ENCODE measurements around the gene ANG. TPM values are rescaled to one million over a fixed set of nuclear protein-coding genes. Genes with fewer than 3 reads are reported as not detected.

The ANG gene
- total RNA-seq, 6 experiments from 2014 or later: 361 to 1,830 (median 780) TPM

DNA sequence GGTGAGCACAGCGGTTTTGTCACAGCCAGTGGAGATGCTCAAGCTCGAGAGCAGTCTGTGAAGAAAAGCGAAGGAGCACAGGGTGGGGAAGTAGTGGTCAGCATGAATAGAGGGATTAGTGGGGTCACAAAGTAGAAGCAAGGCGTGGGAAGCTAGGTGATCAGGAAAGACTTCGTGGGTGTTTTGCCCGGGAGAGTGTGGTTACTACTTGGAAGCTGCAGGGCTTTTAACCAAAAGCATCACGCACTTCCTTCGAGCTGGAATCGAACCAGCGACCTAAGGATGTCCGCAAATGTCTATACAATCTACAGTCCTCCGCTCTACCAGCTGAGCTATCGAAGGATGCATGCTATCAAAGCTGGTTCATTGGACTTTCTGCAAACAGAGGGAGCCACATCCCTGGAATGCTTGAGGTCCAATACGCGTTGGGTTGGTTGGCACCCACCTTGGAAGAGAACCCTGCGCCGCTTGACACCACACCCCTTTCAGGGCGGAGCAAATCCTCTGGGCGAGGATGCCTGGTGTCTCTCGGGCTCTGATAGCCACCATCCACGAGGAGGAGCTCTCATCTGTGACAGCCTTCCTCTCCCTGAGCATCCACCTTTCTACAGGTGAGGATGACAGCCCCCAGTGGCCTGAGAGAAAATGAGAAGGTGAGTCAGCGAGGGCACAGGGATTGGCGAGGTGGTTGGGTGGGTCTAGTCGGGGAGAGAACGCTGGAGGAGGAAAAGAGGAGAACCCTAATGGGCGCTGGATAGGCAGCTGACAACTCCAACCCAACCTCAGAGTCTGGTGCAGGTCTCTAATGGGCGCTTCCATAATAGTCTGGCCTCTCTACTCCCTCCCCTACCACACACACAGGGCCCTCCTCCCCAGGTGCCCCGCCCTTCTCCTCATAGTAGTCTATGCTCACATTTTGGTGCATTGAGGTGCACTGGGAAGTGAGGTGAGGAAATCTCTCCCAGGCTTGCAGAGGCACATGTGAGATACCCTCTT lies 31.1 kb upstream of the ANG start:
- peaks cover 0 to 14% of the 10 kb centered on the region in 2 donors for H3K27me3 ChIP-seq
- intact Hi-C loops (cut with DNase I): no loop called here
- H3K9me3 ChIP-seq: no peaks in the 10 kb centered on the region
- H3K4me3 ChIP-seq: no peak overlapping the region
- no peaks in the 10 kb centered on the region for H3K4me1 ChIP-seq
- ATAC-seq (peak; percentile 63 to 83 (median 71)), DNase-seq (no peak)
- TF ChIP-seq POLR2A (IDR thresholded peaks at IDR 0.05): no peak
- TF ChIP-seq, protein P1, sequence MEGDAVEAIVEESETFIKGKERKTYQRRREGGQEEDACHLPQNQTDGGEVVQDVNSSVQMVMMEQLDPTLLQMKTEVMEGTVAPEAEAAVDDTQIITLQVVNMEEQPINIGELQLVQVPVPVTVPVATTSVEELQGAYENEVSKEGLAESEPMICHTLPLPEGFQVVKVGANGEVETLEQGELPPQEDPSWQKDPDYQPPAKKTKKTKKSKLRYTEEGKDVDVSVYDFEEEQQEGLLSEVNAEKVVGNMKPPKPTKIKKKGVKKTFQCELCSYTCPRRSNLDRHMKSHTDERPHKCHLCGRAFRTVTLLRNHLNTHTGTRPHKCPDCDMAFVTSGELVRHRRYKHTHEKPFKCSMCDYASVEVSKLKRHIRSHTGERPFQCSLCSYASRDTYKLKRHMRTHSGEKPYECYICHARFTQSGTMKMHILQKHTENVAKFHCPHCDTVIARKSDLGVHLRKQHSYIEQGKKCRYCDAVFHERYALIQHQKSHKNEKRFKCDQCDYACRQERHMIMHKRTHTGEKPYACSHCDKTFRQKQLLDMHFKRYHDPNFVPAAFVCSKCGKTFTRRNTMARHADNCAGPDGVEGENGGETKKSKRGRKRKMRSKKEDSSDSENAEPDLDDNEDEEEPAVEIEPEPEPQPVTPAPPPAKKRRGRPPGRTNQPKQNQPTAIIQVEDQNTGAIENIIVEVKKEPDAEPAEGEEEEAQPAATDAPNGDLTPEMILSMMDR (IDR thresholded peaks at IDR 0.05): peak; percentile 4 to 34 (median 30)
- no peaks in the 10 kb centered on the region for H3K36me3 ChIP-seq
- H3K27ac ChIP-seq: no peak overlapping the region
- WGBS (ENCODE audit: insufficient coverage, low coverage, low lambda C conversion rate, missing lambda C conversion rate): 30% methylated on average over 15 of the region's 28 CpGs

DNA sequence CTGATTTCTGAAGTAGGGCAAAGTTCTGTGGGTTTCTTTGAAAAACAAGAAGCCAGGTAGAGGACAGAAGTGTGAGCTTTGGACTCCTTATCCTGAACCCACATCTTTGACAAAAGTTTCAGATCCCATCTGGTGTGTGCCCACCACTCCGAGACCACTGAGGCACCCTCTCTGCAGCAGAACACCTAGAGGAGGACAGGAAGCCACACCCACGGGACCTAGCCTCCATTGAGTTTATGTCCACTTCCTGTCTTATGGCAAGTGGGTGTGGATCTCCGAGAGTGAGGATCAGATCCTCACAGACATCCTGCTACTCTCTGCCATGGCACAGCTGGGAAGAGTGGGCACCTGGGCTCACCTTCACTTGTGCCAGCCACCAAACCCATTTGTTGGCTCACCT lies 30.3 kb upstream of the ANG start:
- no peak for ATAC-seq
- intact Hi-C loops (cut with DNase I): no loop called here
- H3K4me3 ChIP-seq: no peak overlapping the region
- peaks cover 0 to 2% (median 1%) of the 10 kb centered on the region in 4 donors for H3K4me1 ChIP-seq
- H3K27ac ChIP-seq: no peak overlapping the region
- 18% methylated on average over 2 of the region's 3 CpGs for WGBS (ENCODE audit: insufficient coverage, low coverage, low lambda C conversion rate, missing lambda C conversion rate)
- H3K9me3 ChIP-seq: no peaks in the 10 kb centered on the region
- H3K27me3 ChIP-seq: peaks cover 0 to 12% of the 10 kb centered on the region in 2 donors
- no peaks in the 10 kb centered on the region for H3K36me3 ChIP-seq
- DNase-seq: no peak
- TF ChIP-seq, protein P1 (IDR thresholded peaks at IDR 0.05): no peak
- no peak for TF ChIP-seq POLR2A (IDR thresholded peaks at IDR 0.05)

DNA sequence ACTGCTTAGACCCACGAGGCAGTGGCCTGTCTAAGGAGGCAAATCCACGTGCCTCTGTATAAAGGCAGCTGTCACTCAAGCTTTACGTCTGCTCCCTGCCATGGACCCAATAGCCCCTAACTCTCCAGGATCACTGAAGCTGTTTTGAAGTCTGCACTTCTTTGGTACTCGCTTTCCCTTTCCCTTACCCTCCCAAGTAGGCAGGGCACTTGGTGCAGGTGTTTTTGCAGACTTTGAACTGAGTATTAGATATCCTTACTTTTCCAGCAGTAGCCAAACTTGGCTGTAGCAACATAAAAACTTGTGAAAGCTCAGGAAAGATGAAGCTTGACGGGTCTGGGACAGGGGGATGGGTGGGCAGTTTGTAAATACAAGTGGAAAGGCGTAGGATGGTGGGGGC lies 29.2 kb upstream of the ANG start:
- Histone ChIP-seq H3K27ac (no peak overlapping the region), H3K36me3 (no peaks in the 10 kb centered on the region), H3K4me3 (no peak overlapping the region), H3K9me3 (no peaks in the 10 kb centered on the region), H3K4me1 (peaks cover 0 to 6% (median 3%) of the 10 kb centered on the region in 4 donors), H3K27me3 (peaks cover 0 to 12% of the 10 kb centered on the region in 2 donors)
- 58% methylated on average over 6 of the region's 6 CpGs for WGBS (ENCODE audit: insufficient coverage, low coverage, low lambda C conversion rate, missing lambda C conversion rate)
- DNase-seq (no peak), ATAC-seq (no peak)
- intact Hi-C loops (cut with DNase I): no loop called here
- TF ChIP-seq, protein P1 (IDR thresholded peaks at IDR 0.05): no peak
- no peak for TF ChIP-seq POLR2A (IDR thresholded peaks at IDR 0.05)

DNA sequence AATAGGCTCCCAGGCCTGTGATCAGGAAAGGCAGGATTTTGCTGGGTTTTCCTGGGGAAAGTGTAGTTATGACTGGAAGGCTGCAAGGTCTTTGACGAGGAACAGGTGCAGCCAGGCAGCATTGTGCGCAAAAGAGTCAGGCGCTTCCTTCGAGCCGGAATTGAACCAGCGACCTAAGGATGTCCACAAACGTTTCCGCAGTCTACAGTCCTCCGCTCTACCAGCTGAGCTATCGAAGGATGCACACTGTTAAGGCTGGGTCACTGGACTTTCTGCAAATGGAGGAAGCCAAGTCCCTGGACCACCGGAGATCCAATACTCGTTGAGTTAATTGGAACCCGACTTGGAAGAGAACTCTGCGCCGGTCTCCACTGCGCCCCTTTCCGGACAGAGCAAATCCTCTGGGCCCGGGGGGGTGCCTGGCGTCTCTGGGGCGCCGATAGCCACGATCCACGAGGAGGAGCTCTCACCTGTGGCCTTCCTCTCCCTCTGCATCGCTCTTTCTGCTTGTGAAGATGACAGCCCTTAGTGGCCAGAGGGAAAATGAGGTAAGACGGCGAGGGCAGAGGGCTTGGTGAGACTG lies 28.7 kb upstream of the ANG start:
- TF ChIP-seq, protein P1 (IDR thresholded peaks at IDR 0.05): no peak
- TF ChIP-seq POLR2A (IDR thresholded peaks at IDR 0.05): no peak
- DNase-seq: no peak
- Histone ChIP-seq H3K27ac (no peak overlapping the region), H3K9me3 (no peaks in the 10 kb centered on the region), H3K27me3 (peaks cover 0 to 12% of the 10 kb centered on the region in 2 donors), H3K36me3 (no peaks in the 10 kb centered on the region), H3K4me3 (no peak overlapping the region), H3K4me1 (peaks cover 0 to 6% (median 3%) of the 10 kb centered on the region in 4 donors)
- no peak for ATAC-seq
- 52% methylated on average over 6 of the region's 26 CpGs for WGBS (ENCODE audit: insufficient coverage, low coverage, low lambda C conversion rate, missing lambda C conversion rate)
- intact Hi-C loops (cut with DNase I): loop anchor here in 1 of 2 donors (10.0 kb wide), 1 partner anchor 195 kb away; no protein-coding TSS in a partner anchor

Measured in right lobe of liver (tissue), 6 donors.